Measurements from ENCODE around the gene LMOD3. TPM values are rescaled to one million over a fixed set of nuclear protein-coding genes. Genes with fewer than 3 reads are reported as not detected.
A peak's percentile ranks its signal among the peaks of the same experiment; 100 is the strongest.

Gene LMOD3
- total RNA-seq, 3 donors from 2014 or later (not counting 1 experiment from before 2014, with no cell fraction given): not detected

GRCh38 chr3:69059688-69060087 is 62.7 kb downstream of the LMOD3 start:
- no peak for DNase-seq
- H3K4me3 Mint-ChIP-seq: no peak overlapping the region
- TF ChIP-seq CTCF (IDR thresholded peaks at IDR 0.05): no peak
- no peaks in the 10 kb centered on the region for H3K27me3 Mint-ChIP-seq (ENCODE audit: low read depth in 2 of 2)
- peaks cover 16% of the 10 kb centered on the region for H3K4me1 ChIP-seq (ENCODE audit: control insufficient read depth, insufficient read depth, low read length)
- H3K36me3 ChIP-seq (ENCODE audit: control insufficient read depth, insufficient read depth, low read length): peaks cover 54% of the 10 kb centered on the region
- no peak for ATAC-seq
- H3K27me3 ChIP-seq (ENCODE audit: control insufficient read depth, insufficient read depth, low read length): no peaks in the 10 kb centered on the region
- peaks cover 28 to 29% of the 10 kb centered on the region in 2 donors for H3K4me1 Mint-ChIP-seq
- H3K27ac ChIP-seq (ENCODE audit: low read length): peak overlapping the region; percentile 87
- H3K4me3 ChIP-seq (ENCODE audit: low read length): no peak overlapping the region
- intact Hi-C loops (cut with micrococcal nuclease): no loop called here
- H3K9me3 ChIP-seq (ENCODE audit: control insufficient read depth, insufficient read depth, low read length): no peaks in the 10 kb centered on the region
- peaks cover 33% of the 10 kb centered on the region for H3K36me3 Mint-ChIP-seq
- H3K9me3 Mint-ChIP-seq: no peaks in the 10 kb centered on the region
- H3K27ac Mint-ChIP-seq: peak overlapping the region; percentile 90

DNA sequence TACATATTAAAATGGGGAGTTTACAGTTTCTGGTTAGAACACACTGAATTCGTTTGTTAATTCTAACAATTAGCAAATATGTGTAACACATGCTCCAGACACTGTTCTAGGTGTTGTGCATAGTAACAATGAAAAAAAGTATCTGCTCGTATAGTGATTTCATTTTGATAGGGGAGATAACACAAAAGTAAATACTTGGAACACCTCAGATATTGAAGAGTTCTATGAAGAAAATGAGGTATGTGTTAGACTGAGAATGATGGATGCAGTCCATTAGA is 63.5 kb downstream of the LMOD3 start:
- Histone ChIP-seq H3K27me3 (ENCODE audit: control insufficient read depth, insufficient read depth, low read length) (no peaks in the 10 kb centered on the region), H3K36me3 (ENCODE audit: control insufficient read depth, insufficient read depth, low read length) (peaks cover 57% of the 10 kb centered on the region), H3K27ac (ENCODE audit: low read length) (peak overlapping the region; percentile 87), H3K4me1 (ENCODE audit: control insufficient read depth, insufficient read depth, low read length) (peaks cover 16% of the 10 kb centered on the region), H3K4me3 (ENCODE audit: low read length) (no peak overlapping the region), H3K9me3 (ENCODE audit: control insufficient read depth, insufficient read depth, low read length) (no peaks in the 10 kb centered on the region)
- 46% methylated on average over 2 of the region's 2 CpGs for WGBS (ENCODE audit: insufficient coverage)
- DNase-seq: no peak
- H3K4me3 Mint-ChIP-seq: peak overlapping the region; percentile 11
- intact Hi-C loops (cut with micrococcal nuclease): no loop called here
- H3K27ac Mint-ChIP-seq: peak overlapping the region; percentile 90
- ATAC-seq: peak; percentile 43 to 57 (median 55)
- no peak for TF ChIP-seq CTCF (IDR thresholded peaks at IDR 0.05)
- H3K36me3 Mint-ChIP-seq: peaks cover 33% of the 10 kb centered on the region
- H3K27me3 Mint-ChIP-seq (ENCODE audit: low read depth in 2 of 2): no peaks in the 10 kb centered on the region
- peaks cover 22 to 24% of the 10 kb centered on the region in 2 donors for H3K4me1 Mint-ChIP-seq
- H3K9me3 Mint-ChIP-seq: no peaks in the 10 kb centered on the region

GRCh38 chr3:69058180-69058946 is 64.0 kb downstream of the LMOD3 start:
- H3K9me3 ChIP-seq (ENCODE audit: control insufficient read depth, insufficient read depth, low read length): no peaks in the 10 kb centered on the region
- Mint-ChIP-seq H3K27ac (peak overlapping the region; percentile 90), H3K4me3 (peak overlapping the region; percentile 25), H3K36me3 (peaks cover 33% of the 10 kb centered on the region), H3K9me3 (no peaks in the 10 kb centered on the region), H3K27me3 (ENCODE audit: low read depth in 2 of 2) (no peaks in the 10 kb centered on the region), H3K4me1 (peaks cover 17 to 20% of the 10 kb centered on the region in 2 donors)
- H3K27ac ChIP-seq (ENCODE audit: low read length): peak overlapping the region; percentile 87
- H3K4me1 ChIP-seq (ENCODE audit: control insufficient read depth, insufficient read depth, low read length): peaks cover 16% of the 10 kb centered on the region
- H3K27me3 ChIP-seq (ENCODE audit: control insufficient read depth, insufficient read depth, low read length): no peaks in the 10 kb centered on the region
- intact Hi-C loops (cut with micrococcal nuclease): no loop called here
- no peak for TF ChIP-seq CTCF (IDR thresholded peaks at IDR 0.05)
- ATAC-seq (peak; percentile 92 to 96 (median 94)), DNase-seq (peak in 1 of 2 donors; percentile 66)
- peaks cover 60% of the 10 kb centered on the region for H3K36me3 ChIP-seq (ENCODE audit: control insufficient read depth, insufficient read depth, low read length)
- H3K4me3 ChIP-seq (ENCODE audit: low read length): no peak overlapping the region
- WGBS (ENCODE audit: insufficient coverage): 0% methylated on average over 3 of the region's 3 CpGs

Other genes starting within 250 kb of the LMOD3 start
- not detected for gene TAFA4, start 190.0 kb downstream of the LMOD3 start, total RNA-seq
- 10 to 100 TPM in 2 of 3 donors, 1 to 10 TPM in 1; 8.4 to 11.6 (median 10.8) TPM for gene EOGT, start 108.9 kb downstream of the LMOD3 start, total RNA-seq
- 100 to 1,000 TPM in 1 of 3 donors, 10 to 100 TPM in 2; 76.9 to 110 (median 85.5) TPM for gene TMF1, start 70.3 kb downstream of the LMOD3 start, total RNA-seq
- gene UBA3, start 42.2 kb downstream of the LMOD3 start, total RNA-seq: 10 to 100 TPM; 72.0 to 87.7 (median 72.8) TPM
- gene ARL6IP5, start 37.7 kb downstream of the LMOD3 start, total RNA-seq: 100 to 1,000 TPM in 2 of 3 donors, 10 to 100 TPM in 1; 98.1 to 132 (median 105) TPM